ENCODE results near the gene NFATC2.

Gene NFATC2

GRCh38 chr20:51533291-51534172, 9.0 kb downstream of the NFATC2 start:
- H3K4me2 ChIP-seq (ENCODE audit: low read depth, low read length, poor library complexity, severe bottlenecking), result no peak overlapping the region
- H3K36me3 ChIP-seq (ENCODE audit: insufficient read depth, low read length), result peaks cover 3% of the 10 kb centered on the region; the same call in 1 of the 2 replicates
- H3K4me1 ChIP-seq (ENCODE audit: insufficient read depth, low read length, poor library complexity, severe bottlenecking), result peaks cover 34% of the 10 kb centered on the region
- no peaks in the 10 kb centered on the region for H3K9me2 ChIP-seq (replicated peaks; ENCODE audit: low read depth, low read length)
- H4K20me1 ChIP-seq (ENCODE audit: insufficient read depth, low read length, poor library complexity, severe bottlenecking), result peaks cover 38% of the 10 kb centered on the region
- no peak overlapping the region for H2AFZ ChIP-seq (ENCODE audit: low read length)
- no peaks in the 10 kb centered on the region for H3K9me3 ChIP-seq (ENCODE audit: insufficient read depth, low read depth, low read length)
- H3K27me3 ChIP-seq (ENCODE audit: insufficient read depth, low read length, poor library complexity, severe bottlenecking), result no peaks in the 10 kb centered on the region
- H3K9ac ChIP-seq (ENCODE audit: low read depth, low read length, poor library complexity, severe bottlenecking), result no peak overlapping the region
- H3K79me2 ChIP-seq (ENCODE audit: insufficient read depth, low read length), result peaks cover 98% of the 10 kb centered on the region
- H3F3A ChIP-seq (ENCODE audit: low read depth), result 0 out of 2 replicates have a peak, but pooled peaks cover 7% of the 10 kb centered on the region
- TF ChIP-seq CTCF (conservative IDR thresholded peaks at IDR 0.05; ENCODE audit: low read length), result no peak
- no peak for TF ChIP-seq EZH2phosphoT487 (IDR thresholded peaks at IDR 0.05; ENCODE audit: borderline replicate concordance)
- no peak overlapping the region for H3K4me3 ChIP-seq (ENCODE audit: low read length, poor library complexity, severe bottlenecking)

- Histone ChIP-seq H3K9ac (ENCODE audit: low read depth, low read length, poor library complexity, severe bottlenecking) (no peak overlapping the region), H3K4me1 (ENCODE audit: insufficient read depth, low read length, poor library complexity, severe bottlenecking) (peaks cover 38% of the 10 kb centered on the region), H3K4me3 (ENCODE audit: low read length, poor library complexity, severe bottlenecking) (no peak overlapping the region), H3K36me3 (ENCODE audit: insufficient read depth, low read length) (peaks cover 3% of the 10 kb centered on the region; the same call in 1 of the 2 replicates), H2AFZ (ENCODE audit: low read length) (no peak overlapping the region), H3K9me2 (replicated peaks; ENCODE audit: low read depth, low read length) (no peaks in the 10 kb centered on the region), H3K27me3 (ENCODE audit: insufficient read depth, low read length, poor library complexity, severe bottlenecking) (no peaks in the 10 kb centered on the region), H3F3A (ENCODE audit: low read depth) (0 out of 2 replicates have a peak, but pooled peaks cover 7% of the 10 kb centered on the region), H3K4me2 (ENCODE audit: low read depth, low read length, poor library complexity, severe bottlenecking) (no peak overlapping the region), H3K79me2 (ENCODE audit: insufficient read depth, low read length) (peaks cover 98% of the 10 kb centered on the region), H3K9me3 (ENCODE audit: insufficient read depth, low read depth, low read length) (no peaks in the 10 kb centered on the region), H4K20me1 (ENCODE audit: insufficient read depth, low read length, poor library complexity, severe bottlenecking) (peaks cover 41% of the 10 kb centered on the region)
- TF ChIP-seq EZH2phosphoT487 (IDR thresholded peaks at IDR 0.05; ENCODE audit: borderline replicate concordance) (no peak), CTCF (conservative IDR thresholded peaks at IDR 0.05; ENCODE audit: low read length) (no peak)
These were observed 9.8 kb downstream of the NFATC2 start for GRCh38 chr20:51532577-51533191.

- Histone ChIP-seq H3K27me3 (ENCODE audit: insufficient read depth, low read length, poor library complexity, severe bottlenecking) (no peaks in the 10 kb centered on the region), H3F3A (ENCODE audit: low read depth) (0 out of 2 replicates have a peak, but pooled peaks cover 7% of the 10 kb centered on the region), H3K9me3 (ENCODE audit: insufficient read depth, low read depth, low read length) (no peaks in the 10 kb centered on the region), H4K20me1 (ENCODE audit: insufficient read depth, low read length, poor library complexity, severe bottlenecking) (peaks cover 37% of the 10 kb centered on the region), H3K9me2 (replicated peaks; ENCODE audit: low read depth, low read length) (no peaks in the 10 kb centered on the region), H3K4me3 (ENCODE audit: low read length, poor library complexity, severe bottlenecking) (no peak overlapping the region), H3K4me2 (ENCODE audit: low read depth, low read length, poor library complexity, severe bottlenecking) (no peak overlapping the region), H3K4me1 (ENCODE audit: insufficient read depth, low read length, poor library complexity, severe bottlenecking) (peaks cover 33% of the 10 kb centered on the region), H3K9ac (ENCODE audit: low read depth, low read length, poor library complexity, severe bottlenecking) (no peak overlapping the region), H3K36me3 (ENCODE audit: insufficient read depth, low read length) (peaks cover 7% of the 10 kb centered on the region; the same call in 1 of the 2 replicates), H3K79me2 (ENCODE audit: insufficient read depth, low read length) (peaks cover 98% of the 10 kb centered on the region), H2AFZ (ENCODE audit: low read length) (no peak overlapping the region)
- TF ChIP-seq EZH2phosphoT487 (IDR thresholded peaks at IDR 0.05; ENCODE audit: borderline replicate concordance) (no peak), CTCF (conservative IDR thresholded peaks at IDR 0.05; ENCODE audit: low read length) (no peak)
These were observed 10.6 kb downstream of the NFATC2 start for GRCh38 chr20:51531712-51532456.
